HG02678 (cell line): ENCODE results near the gene COLEC11.
"Not testable (repeated sequence)": the region's sequence is repeated elsewhere in the genome, so short reads cannot be mapped to it uniquely, and the experiment has no call there.

Experiments used
- ATAC-seq: cut with Tn5 transposase; IDR thresholded peaks from one replicate; pipeline ENCODE4 v1.9.1; 2021; ENCODE audit warnings: mild to moderate bottlenecking, moderate library complexity; ENCODE audit not compliant: unreplicated experiment

Gene COLEC11

DNA sequence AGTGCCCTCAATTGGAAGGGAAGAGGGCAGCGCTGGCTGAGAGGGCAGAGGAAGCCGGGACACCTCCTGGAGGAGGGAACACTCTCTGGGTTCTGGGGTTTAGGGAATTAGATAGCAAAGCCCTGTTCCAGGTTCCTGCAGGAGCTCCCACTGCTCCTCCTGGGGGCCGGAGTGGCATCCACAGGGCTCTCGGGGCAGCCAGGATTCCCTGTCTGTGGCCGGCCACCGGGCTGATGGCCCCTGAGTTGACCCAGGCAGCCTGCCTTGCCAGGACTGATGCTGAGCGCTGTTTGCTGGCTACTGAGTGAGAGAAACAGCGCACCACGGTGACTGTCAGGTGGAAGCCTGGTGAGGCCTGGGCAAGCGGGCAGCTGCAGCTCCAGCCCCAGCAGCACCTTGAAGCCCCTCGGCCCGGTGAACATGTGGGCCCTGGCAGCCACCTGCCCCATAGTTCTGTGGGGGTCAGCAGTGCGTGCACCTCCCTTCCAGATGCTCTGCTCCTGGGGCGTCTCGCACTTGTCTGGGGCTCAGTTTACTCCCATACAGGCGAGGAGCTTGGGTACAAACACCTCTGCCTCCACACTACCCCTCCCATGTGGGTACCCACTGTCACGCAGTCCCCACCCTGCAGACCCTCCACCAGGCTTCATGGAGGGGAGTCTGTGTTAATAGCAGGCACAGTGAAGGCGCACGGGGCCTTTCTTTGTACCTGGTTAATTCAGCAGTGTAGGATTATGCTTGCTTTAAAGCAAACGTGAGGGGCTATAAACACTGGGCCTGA lies 55.4 kb downstream of the COLEC11 start:
- no peak for ATAC-seq

DNA sequence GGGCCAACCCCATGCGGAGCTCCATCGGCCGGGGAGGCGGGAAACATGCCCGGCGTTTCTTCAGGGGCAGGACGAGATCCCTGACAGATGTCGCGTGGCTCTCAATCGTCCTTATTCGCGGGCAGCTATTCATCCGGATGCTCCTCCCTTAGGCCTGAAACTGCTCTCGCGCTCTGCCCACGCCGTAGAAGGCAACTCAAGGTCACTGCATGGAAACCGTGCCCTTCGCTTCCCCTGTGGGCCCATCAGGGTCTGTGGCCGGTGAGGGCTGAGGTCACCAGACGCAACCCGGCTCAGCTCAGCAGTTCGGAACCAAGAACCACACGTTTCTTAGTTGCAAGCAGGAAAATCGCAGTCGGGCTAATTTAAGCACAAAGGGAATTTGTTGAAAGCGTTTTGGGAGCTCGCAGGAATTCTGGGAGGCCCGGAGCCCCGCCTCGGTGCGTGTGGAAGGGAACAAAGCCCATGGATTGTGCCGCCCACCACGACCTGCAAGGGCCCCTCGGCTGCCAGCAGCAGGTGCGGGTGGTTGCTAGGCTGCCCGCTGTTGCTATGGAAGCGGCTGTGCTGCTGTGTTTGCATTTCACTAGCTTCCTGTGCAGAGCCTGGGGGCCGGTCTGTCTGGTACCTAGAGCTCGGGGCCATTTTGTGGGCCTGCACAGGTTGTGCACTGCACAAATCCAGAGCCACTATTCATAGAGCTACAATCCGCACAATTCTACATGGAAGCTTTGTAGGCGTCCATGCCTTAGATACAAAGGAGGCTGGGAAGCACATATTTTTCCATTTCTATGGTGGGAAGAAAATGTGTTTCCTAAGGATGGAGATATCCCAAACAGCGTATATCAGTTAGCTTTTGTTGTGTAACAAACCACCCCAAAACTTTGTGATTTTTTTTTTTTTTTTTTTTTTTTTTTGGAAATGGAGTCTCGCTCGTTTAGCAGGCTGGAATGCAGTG lies 57.1 kb downstream of the COLEC11 start:
- ATAC-seq = peak; percentile 90

DNA sequence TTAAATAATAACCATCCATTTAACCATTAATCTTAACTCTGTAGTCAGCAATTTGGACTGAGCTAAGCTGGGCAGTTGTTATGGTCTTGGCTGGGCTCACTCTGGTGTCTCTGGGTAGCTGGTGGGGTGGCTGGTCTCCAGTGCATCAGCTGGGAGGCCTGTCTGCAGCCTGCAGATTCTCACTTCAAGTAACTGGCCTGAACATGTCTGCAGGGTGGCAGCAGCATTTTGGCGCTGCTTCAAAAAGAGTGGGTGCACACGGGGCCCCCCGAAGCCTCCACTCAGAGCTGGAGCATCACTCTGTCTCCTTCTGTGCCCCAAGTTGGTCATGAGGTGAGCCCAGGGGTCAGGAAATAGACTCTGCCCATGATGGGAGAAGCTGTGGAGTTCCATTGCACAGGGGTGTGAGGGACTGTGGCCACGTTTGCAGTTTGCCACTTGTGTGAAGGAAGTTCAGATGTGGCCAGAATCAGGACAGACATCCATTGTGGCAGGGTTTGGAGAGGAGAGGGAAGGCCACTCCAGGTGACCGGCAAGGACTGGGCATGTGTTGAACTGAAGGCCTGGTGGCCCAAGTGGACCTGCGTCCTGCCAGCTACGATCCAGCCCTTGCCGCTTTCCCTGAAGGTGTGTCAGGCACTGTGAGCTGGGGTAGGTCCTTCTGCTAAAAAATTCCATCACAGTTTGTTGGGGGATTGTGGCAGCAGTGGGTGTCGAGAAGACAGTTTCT lies 58.1 kb downstream of the COLEC11 start:
- no peak for ATAC-seq

DNA sequence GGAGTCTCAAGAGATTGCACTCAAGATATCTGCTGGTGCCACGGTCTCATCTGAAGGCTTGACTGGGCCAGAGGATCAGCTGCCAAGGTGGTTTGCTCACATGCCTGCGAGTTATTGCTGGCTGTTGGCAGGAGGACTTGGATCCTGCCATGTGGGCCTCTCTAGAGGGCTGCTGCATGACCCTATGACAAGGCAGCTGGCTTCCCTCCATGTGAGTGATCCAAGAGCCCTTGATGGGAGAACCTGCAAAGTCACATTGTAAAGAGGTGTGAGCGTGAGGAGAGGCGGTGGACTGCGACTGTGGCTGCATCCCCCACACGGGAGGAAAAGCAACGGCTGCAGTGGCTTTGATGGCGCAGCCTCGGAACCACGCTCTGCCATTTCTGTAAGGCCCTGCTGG lies 59.1 kb downstream of the COLEC11 start:
- no peak for ATAC-seq

DNA sequence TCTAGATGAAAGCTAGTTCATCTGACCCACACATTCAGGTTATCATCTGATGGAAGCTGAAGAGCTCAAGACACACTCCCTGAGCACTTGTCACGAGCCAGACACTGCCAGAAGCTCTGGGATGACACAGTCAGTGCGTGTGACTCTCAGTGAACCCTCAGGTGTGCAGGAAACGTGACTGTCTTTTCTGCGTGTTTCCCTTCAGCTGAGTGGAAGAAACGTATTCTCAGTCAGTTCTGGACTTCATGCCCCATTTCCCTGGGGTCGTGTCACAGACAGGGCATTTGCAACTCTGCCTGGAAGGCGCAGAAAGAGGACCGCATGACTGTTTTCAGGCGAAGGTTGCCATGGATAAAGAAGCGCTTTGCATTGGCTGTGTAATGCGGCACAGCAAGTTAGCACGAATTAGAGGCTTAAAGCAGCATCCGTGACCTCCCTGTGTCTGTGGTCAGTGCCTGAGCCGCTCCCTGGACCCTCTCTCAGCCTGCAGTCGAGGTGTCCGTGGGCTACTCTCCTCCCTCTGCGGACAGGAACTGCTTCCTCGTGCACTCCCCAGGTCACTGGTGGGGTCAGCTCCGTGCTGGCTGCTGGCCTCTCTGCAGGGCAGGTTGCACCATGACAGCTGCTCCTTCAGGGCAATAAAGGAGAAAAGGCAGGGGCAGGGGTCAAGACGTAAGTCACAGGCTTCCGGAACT lies 59.8 kb downstream of the COLEC11 start:
- ATAC-seq = no peak

DNA sequence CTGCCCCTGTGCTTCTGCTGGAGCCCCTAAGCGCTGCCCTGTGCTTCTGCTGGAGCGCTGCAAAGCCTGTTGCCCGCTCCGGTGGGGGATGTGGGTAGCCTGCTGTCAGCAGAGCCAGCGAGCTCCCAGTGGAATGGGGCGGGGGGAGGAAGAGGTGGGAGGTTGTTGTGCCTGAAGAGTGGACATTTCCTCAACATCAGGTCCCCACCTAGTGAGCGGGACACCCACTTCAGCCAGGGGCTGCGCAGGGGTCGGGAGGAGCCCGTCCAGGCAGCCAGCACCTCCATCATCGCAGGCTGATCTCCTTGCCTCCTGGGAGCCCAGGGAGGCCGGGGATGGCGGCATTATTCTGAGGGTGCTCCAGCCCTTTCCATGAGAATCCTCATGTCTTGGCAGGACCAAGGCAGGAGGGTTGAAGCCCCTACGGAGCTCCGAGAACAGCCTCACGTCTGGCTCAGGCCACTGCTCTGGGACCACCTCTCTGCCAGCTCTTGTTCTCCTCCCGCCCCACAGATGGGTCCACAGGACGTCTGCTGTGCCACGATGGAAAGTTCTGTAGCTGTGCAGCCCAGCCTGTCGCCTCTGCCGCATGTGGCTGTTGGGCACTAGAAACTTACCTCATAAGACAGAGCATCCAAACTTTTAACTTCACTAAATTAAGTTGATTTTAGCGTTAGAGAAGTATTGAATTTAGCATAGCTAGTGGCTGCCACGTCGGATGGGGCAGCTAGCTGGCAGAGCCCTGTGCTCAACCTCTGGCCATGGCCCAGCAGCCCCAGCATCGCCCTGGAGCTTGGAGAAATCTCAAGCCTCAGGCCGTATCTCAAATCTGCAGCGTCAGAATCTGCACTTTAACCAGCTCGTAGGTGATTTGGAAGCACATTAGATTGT lies 61.2 kb downstream of the COLEC11 start:
- no peak for ATAC-seq

DNA sequence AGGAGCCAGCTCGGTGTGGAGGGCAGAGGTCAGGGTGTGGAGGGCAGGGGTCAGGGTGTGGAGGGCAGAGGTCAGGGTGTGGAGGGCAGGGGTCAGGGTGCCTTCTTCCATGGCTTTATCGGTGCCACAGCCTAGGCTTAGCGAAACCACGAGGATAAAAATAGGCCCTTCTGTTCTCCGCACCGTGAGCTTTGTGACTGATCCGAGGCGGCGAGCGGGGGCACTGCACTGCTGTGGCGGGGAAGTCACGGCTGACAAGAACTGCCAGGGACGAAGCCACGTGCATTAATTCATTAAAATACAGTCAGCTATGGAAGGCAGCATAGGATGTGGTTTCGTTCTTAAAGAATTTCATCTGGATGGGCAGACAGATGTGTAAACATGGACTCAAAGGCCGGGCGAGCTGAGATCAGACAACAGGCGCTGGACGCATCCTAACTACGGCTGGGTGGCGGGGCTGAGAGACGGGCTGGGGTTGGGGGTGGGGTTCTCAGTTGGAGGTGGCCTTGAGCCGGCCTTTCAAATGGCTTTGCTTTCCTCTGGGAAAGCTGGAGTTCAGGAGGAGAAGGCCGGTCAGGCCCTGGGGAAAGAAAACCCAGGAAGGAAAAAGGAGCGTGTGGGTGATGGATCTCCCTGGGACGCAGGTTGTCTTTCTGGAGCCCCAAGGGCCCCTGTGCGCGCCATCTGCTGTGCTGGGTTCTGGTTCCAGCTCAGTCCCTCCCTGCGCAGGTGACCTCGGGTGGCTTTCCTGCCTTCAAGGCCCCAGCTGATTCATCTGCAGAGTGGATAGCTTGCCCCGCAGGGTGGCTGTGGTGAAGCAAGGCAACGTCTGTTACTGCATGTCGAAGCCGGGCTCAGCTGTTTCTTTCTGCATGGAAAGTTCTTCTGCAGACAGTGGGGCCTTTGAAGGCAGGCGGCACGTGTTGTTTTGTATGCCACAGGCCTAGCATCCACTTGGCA lies 62.1 kb downstream of the COLEC11 start:
- no peak for ATAC-seq

DNA sequence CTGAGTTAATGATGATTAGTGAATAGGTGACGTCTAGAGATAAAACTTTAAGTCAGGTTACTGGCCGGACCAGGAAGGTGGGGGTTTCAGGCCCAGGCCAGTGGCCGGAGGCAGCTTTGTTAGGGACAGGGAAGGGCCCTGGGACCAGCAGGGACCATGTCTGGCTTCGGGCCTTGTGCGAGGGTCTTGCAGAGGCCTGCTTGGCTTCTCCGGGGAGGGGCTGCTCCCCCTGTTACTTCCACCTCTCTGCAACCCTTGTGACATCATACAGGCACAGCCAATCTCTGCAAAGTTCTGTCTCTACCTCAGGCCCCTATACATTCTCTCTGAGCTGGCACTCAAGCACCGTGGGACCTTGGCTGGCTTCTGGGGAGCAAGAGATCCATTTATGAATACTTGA lies 63.0 kb downstream of the COLEC11 start, which contains the start of gene ALLC:
TSS of gene ALLC (plus strand) at position 320 of the 400 bp plus-strand sequence. CDS start 12,958 bp downstream, outside the sequence.
- no peak for ATAC-seq

DNA sequence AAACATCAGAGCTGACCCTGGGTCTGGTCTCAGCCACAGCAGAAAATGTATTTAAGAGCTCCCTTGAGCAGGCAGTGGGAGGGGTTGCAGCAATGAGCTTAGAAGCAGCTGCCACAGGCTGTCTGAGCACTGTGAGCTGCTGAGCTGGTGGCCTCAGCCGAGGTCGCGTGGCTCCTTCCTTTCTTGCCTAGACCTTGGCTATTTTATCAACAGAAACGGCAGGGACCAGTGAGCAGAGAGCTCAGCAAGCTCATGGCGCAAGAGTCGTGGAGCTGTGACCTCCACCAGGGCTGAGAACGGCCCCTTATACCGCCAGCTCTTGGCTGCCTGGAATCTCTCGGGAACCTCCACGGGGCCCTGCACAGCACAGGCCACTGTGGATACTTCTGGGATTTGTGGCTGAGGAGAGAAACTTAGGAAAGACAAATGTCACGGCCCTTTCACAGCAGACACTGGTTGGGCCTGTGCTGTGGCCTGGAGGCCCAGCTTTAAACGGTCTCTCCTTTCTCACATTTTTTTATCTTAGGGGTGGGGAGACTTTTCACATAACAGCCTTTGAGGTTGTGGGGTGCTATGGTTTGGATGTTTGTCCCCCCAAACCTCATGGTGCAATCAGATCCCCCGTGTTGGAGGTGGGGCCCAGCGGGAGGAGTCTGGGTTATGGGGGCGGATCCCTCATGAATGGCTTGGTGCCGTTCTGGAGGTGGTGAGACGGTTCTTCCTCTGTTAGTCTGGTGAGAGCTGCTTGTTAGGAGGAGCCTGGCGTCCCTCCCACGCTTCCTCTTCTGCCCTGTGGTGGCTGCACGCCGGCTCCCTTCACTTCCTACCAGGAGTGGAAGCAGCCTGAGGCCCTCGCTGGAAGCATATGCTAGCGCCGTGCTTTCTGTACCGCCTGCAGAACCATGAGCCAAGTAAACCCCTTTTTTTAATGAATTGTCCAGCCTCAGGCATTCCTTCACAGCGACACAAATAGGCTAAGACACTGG lies 64.8 kb downstream of the COLEC11 start:
- ATAC-seq = no peak

DNA sequence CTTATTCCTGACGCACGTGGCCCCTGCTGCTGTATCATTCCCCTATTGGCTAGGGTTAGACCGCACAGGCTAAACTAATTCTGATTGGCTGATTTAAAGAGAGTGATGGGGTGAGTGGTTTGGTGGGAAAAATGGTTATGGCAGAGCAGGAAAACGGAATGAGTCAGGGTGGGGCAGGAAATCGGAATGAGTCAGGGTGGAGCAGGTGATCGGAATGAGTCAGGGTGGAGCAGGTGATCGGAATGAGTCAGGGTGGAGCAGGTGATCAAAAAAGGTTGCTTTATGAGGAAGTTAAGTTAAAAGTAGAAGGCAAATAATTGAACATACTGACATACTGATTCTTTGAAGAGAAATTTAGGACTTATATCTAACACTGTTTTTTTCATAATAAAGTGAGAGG lies 65.7 kb downstream of the COLEC11 start:
- ATAC-seq = not testable (repeated sequence)

DNA sequence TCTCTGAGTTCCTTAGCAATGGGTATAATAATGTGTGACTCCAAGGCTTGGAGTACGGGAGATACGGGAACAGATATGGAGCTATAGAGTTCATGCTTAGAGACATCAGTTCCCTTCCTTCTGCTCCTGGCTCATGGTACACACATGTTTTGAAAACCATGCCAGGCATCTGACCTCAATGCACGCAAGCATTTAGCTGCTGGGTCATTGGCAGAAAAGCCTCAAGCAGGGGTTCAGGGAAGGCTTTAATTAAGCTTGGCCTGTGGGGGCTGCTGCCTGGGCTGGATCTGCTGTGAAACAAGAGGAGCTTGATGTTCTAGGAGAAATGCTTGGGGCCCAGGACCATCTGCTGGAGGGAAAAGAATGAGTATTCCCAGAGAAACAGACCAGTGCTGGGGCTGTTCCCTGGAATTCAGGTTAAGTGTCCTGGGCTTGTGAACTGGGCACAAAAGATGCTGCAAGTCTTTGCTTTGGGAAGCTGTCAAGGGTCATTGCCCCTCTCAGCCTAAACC lies 66.3 kb downstream of the COLEC11 start:
- ATAC-seq = no peak

DNA sequence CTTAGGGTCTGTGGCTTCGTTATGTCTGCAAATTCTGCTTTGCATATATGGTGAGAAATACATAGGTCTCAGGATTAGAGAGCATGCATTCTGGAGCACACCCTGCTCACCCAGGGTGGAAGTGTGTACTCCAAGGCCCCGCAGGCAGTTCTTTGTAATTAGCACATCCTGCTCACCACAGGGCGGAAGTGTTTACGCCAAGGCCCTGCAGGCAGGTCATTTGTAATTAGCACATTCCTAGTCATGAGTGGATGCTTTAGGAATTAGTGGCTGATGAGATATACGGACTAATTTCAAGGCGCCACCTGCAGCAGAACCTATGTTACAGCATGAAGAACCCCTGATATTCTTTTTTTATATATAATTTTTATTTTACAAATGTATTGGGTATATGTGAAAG lies 67.3 kb downstream of the COLEC11 start:
- no peak for ATAC-seq

DNA sequence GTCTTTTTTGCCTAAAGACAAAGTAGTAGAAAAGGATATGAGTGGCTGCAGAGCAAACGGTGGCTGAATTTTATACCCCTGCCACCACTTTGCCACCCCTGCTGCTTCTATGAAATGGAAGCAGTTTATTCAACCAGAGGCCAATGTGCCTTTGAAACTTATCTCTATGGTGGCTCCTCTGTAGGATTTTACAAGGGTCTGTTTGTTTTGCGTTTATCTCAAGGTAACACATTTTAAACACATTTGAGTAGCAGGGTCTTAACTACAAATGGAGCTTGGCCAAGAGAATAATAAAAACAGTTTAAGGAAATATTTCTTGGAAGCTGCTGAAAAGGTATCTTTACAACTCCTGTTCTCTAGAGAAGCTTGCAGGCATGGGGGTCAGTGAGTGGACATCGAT lies 69.2 kb downstream of the COLEC11 start:
- no peak for ATAC-seq

DNA sequence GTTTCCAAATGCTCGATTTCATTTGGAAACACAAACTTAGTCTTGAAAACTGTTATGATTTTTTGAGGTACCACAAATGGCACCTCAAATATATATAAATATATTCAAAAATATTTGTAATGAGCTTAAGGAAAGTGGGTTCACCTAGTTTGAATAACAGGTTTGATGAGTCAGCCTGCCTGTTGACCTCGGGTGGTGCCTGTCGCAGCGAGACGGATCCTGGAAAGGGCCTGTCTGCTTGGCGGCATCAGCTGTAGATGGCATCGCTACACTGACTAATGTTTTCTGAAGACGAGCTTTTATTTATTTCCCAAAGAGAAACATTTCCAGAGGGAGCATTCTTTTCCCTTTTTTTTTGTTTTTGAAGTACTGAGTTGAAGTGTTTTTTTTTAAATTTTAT lies 70.0 kb downstream of the COLEC11 start:
- no peak for ATAC-seq

DNA sequence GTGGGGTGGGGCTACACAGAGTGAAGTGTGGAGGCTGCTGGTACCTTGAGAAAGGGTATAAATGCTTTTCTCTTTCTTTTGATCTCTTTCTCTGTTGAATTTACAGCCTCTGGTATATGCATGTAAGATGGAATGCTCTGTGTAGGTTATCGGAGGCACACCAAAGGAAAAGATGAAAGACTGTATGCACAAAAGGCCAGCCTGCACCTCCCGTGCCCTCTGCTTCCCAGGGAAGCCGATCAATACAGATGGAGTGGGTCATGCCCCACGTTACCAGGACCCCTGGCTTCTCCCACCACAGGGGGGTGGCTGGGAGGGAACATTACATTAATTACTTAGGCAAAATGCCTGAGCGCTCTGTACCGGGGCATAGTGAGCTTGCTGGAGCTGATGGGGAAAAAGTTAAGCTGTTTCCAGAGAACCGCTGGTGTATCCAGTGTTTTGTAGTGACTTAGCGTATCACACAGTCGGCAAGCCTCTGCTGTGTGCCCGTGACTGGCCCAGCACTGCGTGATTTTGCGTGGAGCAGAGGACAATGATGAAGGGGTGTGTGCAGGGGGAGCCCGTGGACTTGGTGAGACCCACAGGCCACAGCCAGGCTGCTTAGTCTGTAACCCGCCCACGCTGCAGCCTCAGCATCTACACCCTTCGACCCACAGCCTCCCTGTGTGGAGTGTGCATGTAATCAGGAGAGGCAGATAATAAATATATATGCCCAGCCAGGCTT lies 71.1 kb downstream of the COLEC11 start:
- no peak for ATAC-seq

DNA sequence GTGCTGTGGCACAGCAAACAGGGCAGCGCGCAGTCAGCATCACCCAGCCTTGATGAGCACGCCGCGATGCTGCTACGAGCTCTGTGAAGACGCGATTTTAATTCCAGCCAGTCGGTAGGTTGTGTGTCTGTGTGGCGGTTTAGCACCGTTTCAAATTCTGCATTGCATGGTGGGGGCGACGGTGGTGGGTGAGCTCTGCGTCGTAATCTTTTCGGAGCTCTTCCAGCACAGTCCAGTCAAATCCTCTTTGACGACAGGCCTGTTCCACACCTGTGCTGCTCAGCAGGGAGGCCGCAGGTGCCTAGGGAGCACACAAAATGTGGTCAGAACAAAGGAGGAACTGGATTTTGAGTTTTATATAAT lies 71.7 kb downstream of the COLEC11 start:
- no peak for ATAC-seq
